Endodermal cell (in vitro differentiated cells): ENCODE results near the gene CBR3. TPM values are rescaled to one million over a fixed set of nuclear protein-coding genes. Genes with fewer than 3 reads are reported as not detected.
"Not testable (repeated sequence)": the region's sequence is repeated elsewhere in the genome, so short reads cannot be mapped to it uniquely, and the experiment has no call there.

ENCODE experiments used
- DNase-seq: peaks from one replicate; pipeline ENCODE4 v3.0.0-alpha.2; 2017
- H3K27ac ChIP-seq: 2 replicates; pipeline ENCODE4 v1.5.1; 2013; ENCODE audit warnings: mild to moderate bottlenecking, low read depth, low read length, moderate library complexity
- H3K27me3 ChIP-seq: 2 replicates; pipeline ENCODE4 v1.6.1; 2013; ENCODE audit warnings: mild to moderate bottlenecking, low read length, moderate library complexity; ENCODE audit not compliant: insufficient read depth, control insufficient read depth, poor library complexity, severe bottlenecking
- H3K36me3 ChIP-seq: 2 replicates; pipeline ENCODE4 v1.7.0; 2013; ENCODE audit warnings: mild to moderate bottlenecking, low read length, moderate library complexity; ENCODE audit not compliant: control insufficient read depth, insufficient read depth
- H3K4me1 ChIP-seq: one replicate; pipeline ENCODE4 v1.7.0; 2013; ENCODE audit warnings: low read length; ENCODE audit not compliant: control insufficient read depth, insufficient read depth
- H3K4me3 ChIP-seq: 2 replicates; pipeline ENCODE4 v1.5.1; 2013; ENCODE audit warnings: mild to moderate bottlenecking, low read length, moderate library complexity
- H3K9ac ChIP-seq: 2 replicates; pipeline ENCODE4 v1.6.1; 2013; ENCODE audit warnings: mild to moderate bottlenecking, low read length, moderate library complexity; ENCODE audit not compliant: poor library complexity, severe bottlenecking; ENCODE audit errors: extremely low read depth
- H3K9me3 ChIP-seq: 2 replicates; pipeline ENCODE4 v1.6.1; 2013; ENCODE audit warnings: mild to moderate bottlenecking, low read length, moderate library complexity; ENCODE audit not compliant: control insufficient read depth
- H3K27ac Mint-ChIP-seq: 2 replicates; pipeline ENCODE4 v1.8.0; 2020; ENCODE audit warnings: mixed read lengths
- H3K27me3 Mint-ChIP-seq: 2 replicates; pipeline ENCODE4 v1.8.0; 2021; ENCODE audit warnings: mild to moderate bottlenecking, mixed read lengths; ENCODE audit not compliant: insufficient read depth
- H3K36me3 Mint-ChIP-seq: 2 replicates; pipeline ENCODE4 v1.8.0; 2020; ENCODE audit warnings: low read depth, mixed read lengths
- H3K4me1 Mint-ChIP-seq: 2 replicates; pipeline ENCODE4 v1.8.0; 2020; ENCODE audit warnings: mixed read lengths
- H3K4me3 Mint-ChIP-seq: 2 replicates; pipeline ENCODE4 v1.8.0; 2020; ENCODE audit warnings: mild to moderate bottlenecking, moderate library complexity, mixed read lengths
- H3K9me3 Mint-ChIP-seq: 2 replicates; pipeline ENCODE4 v1.8.0; 2020; ENCODE audit warnings: mild to moderate bottlenecking, mixed read lengths
- WGBS, 2 experiments: methylation state at CpG; one replicate each; pipeline versions ENCODE4 v1.1.5 to v1.1.7; 2013; ENCODE audit warnings: missing lambda C conversion rate in 2 of 2, mixed read lengths in 1 of 2; ENCODE audit not compliant: insufficient coverage in 1 of 2, insufficient read length in 1 of 2; 5-methylcytosine and 5-hydroxymethylcytosine counted together
- total RNA-seq, 2 donors: library from RNA; stranded (reverse); fragmentation: NEBNext Ultra II Directional in 1 of 2; extraction: Animal tissue kit (Norgen Biotek cat#: 25700) in 1 of 2; gene quantifications; 2 replicates in 1 of 2; 3 replicates in 1 of 2; pipeline ENCODE4 v1.2.1, GENCODE V29; 2021
- TF ChIP-seq, protein P1 (sequence below): fragments of 200-600 bp; sonication (generic); conservative IDR thresholded peaks from 2 replicates; pipeline ENCODE4 v1.5.0; 2021; ENCODE audit warnings: antibody characterized with exemption, mild to moderate bottlenecking

The CBR3 gene
- total RNA-seq, 2 donors from 2014 or later = not detected

DNA sequence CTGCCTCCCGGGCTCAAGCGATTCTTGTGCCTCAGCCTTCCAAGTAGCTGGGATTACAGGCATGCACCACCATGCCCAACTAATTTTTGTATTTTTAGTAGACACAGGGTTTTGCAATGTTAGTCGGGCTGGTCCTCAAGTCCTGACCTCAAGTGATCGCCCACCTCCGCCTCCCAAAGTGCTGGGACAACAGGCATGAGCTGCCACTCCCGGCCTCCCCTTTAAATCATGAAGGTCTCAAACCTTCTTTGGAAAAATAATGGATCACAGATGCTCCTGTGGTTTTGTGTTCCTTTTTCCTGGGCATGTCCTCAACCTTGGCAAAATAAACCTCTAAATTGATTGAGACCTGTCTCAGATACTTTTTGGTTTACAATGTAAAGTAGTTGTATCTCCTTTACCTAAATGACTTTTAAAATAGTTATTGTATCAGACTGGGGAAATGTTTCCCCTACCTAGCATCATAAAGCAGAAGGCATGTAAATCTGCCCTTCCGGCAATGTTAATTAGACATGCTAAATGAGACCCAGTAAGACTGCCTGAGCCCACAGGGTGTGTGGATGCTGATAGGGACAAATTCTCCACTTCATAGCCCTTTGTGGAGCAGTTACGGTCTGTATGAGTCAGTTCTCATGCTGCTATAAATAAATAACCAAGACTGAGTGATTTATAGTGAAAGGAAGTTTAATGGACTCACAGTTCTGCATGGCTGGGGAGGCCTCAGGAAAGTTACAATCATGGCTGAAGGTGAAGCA, 37.3 kb upstream of the CBR3 start:
- Histone ChIP-seq H3K4me3 (peak overlapping the region; percentile 18), H3K4me1 (peaks cover 6% of the 10 kb centered on the region), H3K27me3 (no peaks in the 10 kb centered on the region), H3K9ac (peak overlapping the region; percentile 5), H3K9me3 (peaks cover 55% of the 10 kb centered on the region), H3K36me3 (no peaks in the 10 kb centered on the region), H3K27ac (no peak overlapping the region)
- no peak overlapping the region for H3K4me3 Mint-ChIP-seq
- TF ChIP-seq, protein P1, sequence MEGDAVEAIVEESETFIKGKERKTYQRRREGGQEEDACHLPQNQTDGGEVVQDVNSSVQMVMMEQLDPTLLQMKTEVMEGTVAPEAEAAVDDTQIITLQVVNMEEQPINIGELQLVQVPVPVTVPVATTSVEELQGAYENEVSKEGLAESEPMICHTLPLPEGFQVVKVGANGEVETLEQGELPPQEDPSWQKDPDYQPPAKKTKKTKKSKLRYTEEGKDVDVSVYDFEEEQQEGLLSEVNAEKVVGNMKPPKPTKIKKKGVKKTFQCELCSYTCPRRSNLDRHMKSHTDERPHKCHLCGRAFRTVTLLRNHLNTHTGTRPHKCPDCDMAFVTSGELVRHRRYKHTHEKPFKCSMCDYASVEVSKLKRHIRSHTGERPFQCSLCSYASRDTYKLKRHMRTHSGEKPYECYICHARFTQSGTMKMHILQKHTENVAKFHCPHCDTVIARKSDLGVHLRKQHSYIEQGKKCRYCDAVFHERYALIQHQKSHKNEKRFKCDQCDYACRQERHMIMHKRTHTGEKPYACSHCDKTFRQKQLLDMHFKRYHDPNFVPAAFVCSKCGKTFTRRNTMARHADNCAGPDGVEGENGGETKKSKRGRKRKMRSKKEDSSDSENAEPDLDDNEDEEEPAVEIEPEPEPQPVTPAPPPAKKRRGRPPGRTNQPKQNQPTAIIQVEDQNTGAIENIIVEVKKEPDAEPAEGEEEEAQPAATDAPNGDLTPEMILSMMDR = no peak
- H3K27ac Mint-ChIP-seq = peak overlapping the region; percentile 37
- H3K36me3 Mint-ChIP-seq = peaks cover 11% of the 10 kb centered on the region
- peaks cover 8% of the 10 kb centered on the region for H3K4me1 Mint-ChIP-seq
- peaks cover 2% of the 10 kb centered on the region for H3K27me3 Mint-ChIP-seq
- DNase-seq = no peak
- H3K9me3 Mint-ChIP-seq = peaks cover 92% of the 10 kb centered on the region
- 49 to 63% methylated on average over 8 of the region's 8 CpGs for whole genome bisulfite sequencing, 2 experiments

GRCh38 chr21:36098182-36098532, 36.7 kb upstream of the CBR3 start:
- Histone ChIP-seq H3K9ac (no peak overlapping the region), H3K27me3 (no peaks in the 10 kb centered on the region), H3K36me3 (no peaks in the 10 kb centered on the region), H3K4me1 (peaks cover 6% of the 10 kb centered on the region), H3K4me3 (no peak overlapping the region), H3K27ac (no peak overlapping the region), H3K9me3 (peaks cover 54% of the 10 kb centered on the region)
- 64 to 92% methylated on average over 2 of the region's 2 CpGs for WGBS, 2 experiments
- Mint-ChIP-seq H3K4me1 (peaks cover 8% of the 10 kb centered on the region), H3K9me3 (peaks cover 91% of the 10 kb centered on the region), H3K4me3 (no peak overlapping the region), H3K27ac (no peak overlapping the region), H3K27me3 (peaks cover 2% of the 10 kb centered on the region), H3K36me3 (peaks cover 11% of the 10 kb centered on the region)
- no peak for DNase-seq
- TF ChIP-seq, protein P1 = no peak

DNA sequence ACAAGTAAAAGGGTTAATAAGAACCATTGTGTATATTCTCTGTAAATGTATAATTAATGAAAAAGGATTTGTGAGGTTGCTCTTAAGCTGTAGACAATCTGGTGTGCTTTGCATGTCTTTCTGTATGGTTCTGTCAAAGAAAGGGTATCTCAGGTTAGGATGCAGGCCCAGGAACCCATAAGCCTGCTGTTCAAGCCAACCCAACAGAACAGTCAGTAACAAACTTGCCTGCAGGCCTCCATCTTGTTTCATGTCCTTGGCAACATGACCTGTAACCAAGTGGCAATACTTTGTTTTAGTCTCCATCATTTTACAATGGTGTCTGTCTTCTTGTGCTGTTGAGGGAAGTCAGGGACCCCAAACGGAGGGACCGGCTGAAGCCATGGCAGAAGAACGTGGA, 35.9 kb upstream of the CBR3 start:
- Mint-ChIP-seq H3K4me1 (peaks cover 8% of the 10 kb centered on the region), H3K27ac (no peak overlapping the region), H3K4me3 (no peak overlapping the region), H3K27me3 (no peaks in the 10 kb centered on the region), H3K9me3 (peaks cover 91% of the 10 kb centered on the region), H3K36me3 (peaks cover 5% of the 10 kb centered on the region)
- H3K9ac ChIP-seq = no peak overlapping the region
- WGBS, 2 experiments = 88% methylated on average over 3 of the region's 3 CpGs; no CpG with 5 or more reads in 1 of the 2 experiments
- peaks cover 6% of the 10 kb centered on the region for H3K4me1 ChIP-seq
- H3K4me3 ChIP-seq = no peak overlapping the region
- no peaks in the 10 kb centered on the region for H3K27me3 ChIP-seq
- TF ChIP-seq, protein P1 = no peak
- H3K36me3 ChIP-seq = no peaks in the 10 kb centered on the region
- no peak for DNase-seq
- peaks cover 51% of the 10 kb centered on the region for H3K9me3 ChIP-seq
- H3K27ac ChIP-seq = no peak overlapping the region

DNA sequence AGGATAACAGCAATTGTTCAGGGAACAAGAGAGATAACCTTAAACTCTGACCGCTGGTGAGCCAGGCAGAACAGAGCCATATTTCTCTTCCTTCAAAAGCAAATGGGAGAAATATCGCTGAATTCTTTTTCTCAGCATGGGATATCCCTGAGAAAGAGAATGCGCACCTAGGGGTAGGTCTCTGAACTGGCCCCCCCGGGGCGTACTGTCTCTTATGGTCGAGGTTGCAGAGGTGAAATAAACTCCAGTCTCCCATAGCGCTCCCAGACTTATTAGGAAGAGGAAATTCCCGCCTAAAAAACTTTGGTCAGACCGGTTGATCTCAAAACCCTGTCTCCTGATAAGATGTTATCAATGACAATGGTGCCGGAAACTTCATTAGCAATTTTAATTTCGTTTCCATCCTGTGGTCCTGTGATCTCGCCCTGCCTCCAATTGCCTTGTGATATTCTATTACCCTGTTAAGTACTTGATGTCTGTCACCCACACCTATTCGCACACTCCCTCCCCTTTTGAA, 35.1 kb upstream of the CBR3 start:
- H3K9ac ChIP-seq, H3K4me3 Mint-ChIP-seq, DNase-seq, H3K36me3 Mint-ChIP-seq, H3K4me1 ChIP-seq, H3K27ac ChIP-seq, H3K36me3 ChIP-seq, H3K27me3 Mint-ChIP-seq, H3K27me3 ChIP-seq, H3K27ac Mint-ChIP-seq, H3K4me1 Mint-ChIP-seq, H3K4me3 ChIP-seq: not testable (repeated sequence)
- peaks cover 91% of the 10 kb centered on the region for H3K9me3 Mint-ChIP-seq
- H3K9me3 ChIP-seq = peaks cover 44% of the 10 kb centered on the region
- WGBS, 2 experiments = 34% methylated on average over 7 to 12 of the region's 13 CpGs
